ENCODE data around the gene PRR16. TPM values are rescaled to one million over a fixed set of nuclear protein-coding genes. Genes with fewer than 3 reads are reported as not detected.

PRR16 gene
- total RNA-seq, 2 experiments from 2014 or later: not detected

DNA sequence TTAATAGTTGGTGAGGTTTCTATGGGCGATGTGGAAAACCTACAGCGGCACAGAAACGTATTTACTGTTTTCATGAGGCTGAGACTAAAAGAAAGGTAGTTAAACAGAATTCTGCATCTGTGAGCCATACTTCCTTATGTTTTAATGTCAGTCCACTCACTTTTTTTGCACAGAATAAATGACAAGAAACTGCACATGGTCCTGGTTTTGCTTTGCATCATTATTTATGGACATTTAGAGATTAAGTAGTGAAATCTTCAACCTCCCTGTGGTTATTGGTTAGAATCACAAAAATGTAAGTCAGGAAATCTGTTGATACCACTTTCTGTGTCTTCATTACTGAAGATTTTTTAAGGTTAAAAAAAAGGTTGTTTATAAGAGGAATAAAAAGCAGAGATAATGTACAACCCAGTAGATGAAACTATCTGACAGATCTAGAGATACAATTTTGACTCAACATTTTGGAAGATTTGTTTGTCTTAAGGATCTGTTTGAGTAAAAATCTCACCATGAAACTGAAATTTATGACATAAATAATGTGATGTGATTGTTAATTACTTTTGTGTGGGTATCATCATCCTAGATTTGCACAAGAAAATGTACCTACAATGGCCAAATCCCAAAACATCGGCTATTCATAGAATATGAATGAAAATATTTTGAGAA lies 2.4 kb downstream of the PRR16 start:
- ChIA-PET CTCF (no interaction called here), POLR2A (no interaction called here)
- no peak overlapping the region for H3K4me3 Mint-ChIP-seq

DNA sequence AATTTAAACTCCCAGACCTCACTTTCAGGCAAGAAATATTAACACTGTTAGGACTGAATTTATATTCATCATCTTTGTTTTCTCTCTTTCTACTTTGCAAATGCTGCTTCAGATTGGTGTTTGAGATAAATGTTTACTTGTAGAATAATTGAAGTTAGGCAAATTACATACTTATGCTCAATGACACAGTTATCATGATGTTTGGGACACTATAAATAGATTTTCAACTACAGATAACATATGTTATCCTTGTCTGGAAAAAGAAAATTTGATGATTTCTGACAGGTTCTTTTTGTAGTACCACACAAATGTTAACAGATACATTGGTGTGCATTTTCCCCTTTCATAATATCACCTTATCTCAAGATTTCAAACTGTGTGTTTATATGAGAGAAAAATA lies 7.9 kb downstream of the PRR16 start:
- Mint-ChIP-seq H3K27ac (no peak overlapping the region), H3K36me3 (ENCODE audit: low read depth) (no peaks in the 10 kb centered on the region), H3K27me3 (peaks cover 3% of the 10 kb centered on the region), H3K4me3 (no peak overlapping the region), H3K9me3 (no peaks in the 10 kb centered on the region), H3K4me1 (ENCODE audit: low read depth) (no peaks in the 10 kb centered on the region)
- ChIA-PET POLR2A (interaction anchor here (0.8 kb wide), 1 partner anchor 234 kb away, joined by 3 read pairs; no protein-coding TSS in a partner anchor), CTCF (no interaction called here)
- ATAC-seq: no peak
- TF ChIP-seq, protein P1, sequence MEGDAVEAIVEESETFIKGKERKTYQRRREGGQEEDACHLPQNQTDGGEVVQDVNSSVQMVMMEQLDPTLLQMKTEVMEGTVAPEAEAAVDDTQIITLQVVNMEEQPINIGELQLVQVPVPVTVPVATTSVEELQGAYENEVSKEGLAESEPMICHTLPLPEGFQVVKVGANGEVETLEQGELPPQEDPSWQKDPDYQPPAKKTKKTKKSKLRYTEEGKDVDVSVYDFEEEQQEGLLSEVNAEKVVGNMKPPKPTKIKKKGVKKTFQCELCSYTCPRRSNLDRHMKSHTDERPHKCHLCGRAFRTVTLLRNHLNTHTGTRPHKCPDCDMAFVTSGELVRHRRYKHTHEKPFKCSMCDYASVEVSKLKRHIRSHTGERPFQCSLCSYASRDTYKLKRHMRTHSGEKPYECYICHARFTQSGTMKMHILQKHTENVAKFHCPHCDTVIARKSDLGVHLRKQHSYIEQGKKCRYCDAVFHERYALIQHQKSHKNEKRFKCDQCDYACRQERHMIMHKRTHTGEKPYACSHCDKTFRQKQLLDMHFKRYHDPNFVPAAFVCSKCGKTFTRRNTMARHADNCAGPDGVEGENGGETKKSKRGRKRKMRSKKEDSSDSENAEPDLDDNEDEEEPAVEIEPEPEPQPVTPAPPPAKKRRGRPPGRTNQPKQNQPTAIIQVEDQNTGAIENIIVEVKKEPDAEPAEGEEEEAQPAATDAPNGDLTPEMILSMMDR (IDR thresholded peaks at IDR 0.05): no peak
- DNase-seq: no peak
- intact Hi-C loops (cut with micrococcal nuclease): no loop called here

More for the DNA sequence above, 2.4 kb downstream of the PRR16 start:
- no peak for DNase-seq
- no peak overlapping the region for H3K27ac Mint-ChIP-seq
- H3K4me1 Mint-ChIP-seq (ENCODE audit: low read depth): peaks cover 5% of the 10 kb centered on the region
- peaks cover 37% of the 10 kb centered on the region for H3K27me3 Mint-ChIP-seq
- no peak for ATAC-seq
- intact Hi-C loops (cut with micrococcal nuclease): no loop called here
- no peaks in the 10 kb centered on the region for H3K9me3 Mint-ChIP-seq
- no peaks in the 10 kb centered on the region for H3K36me3 Mint-ChIP-seq (ENCODE audit: low read depth)
- TF ChIP-seq, protein P1 (IDR thresholded peaks at IDR 0.05): no peak

DNA sequence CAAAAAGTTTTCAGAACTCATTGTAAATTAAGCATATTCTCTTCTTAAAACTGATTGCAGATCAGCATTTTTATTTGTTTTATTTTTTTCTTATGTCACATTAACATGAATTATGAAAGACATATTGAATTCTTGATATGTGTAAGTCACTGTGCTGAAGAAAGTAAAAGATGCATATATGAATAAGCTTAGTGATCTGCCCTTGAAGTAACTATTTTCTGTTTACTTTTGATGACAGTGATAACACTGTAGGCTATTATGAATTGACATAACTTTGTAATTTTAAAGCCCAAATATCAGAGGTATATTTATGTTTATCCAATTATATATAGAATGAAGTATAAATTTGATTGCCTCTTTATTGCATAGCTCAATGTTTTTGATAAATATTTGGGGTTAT lies 8.8 kb downstream of the PRR16 start:
- TF ChIP-seq, protein P1 (IDR thresholded peaks at IDR 0.05): no peak
- intact Hi-C loops (cut with micrococcal nuclease): no loop called here
- ChIA-PET CTCF (no interaction called here), POLR2A (no interaction called here)
- H3K27ac Mint-ChIP-seq: no peak overlapping the region
- no peaks in the 10 kb centered on the region for H3K9me3 Mint-ChIP-seq
- peaks cover 1% of the 10 kb centered on the region for H3K27me3 Mint-ChIP-seq
- no peaks in the 10 kb centered on the region for H3K36me3 Mint-ChIP-seq (ENCODE audit: low read depth)
- no peak for ATAC-seq
- no peak overlapping the region for H3K4me3 Mint-ChIP-seq
- no peaks in the 10 kb centered on the region for H3K4me1 Mint-ChIP-seq (ENCODE audit: low read depth)
- no peak for DNase-seq

DNA sequence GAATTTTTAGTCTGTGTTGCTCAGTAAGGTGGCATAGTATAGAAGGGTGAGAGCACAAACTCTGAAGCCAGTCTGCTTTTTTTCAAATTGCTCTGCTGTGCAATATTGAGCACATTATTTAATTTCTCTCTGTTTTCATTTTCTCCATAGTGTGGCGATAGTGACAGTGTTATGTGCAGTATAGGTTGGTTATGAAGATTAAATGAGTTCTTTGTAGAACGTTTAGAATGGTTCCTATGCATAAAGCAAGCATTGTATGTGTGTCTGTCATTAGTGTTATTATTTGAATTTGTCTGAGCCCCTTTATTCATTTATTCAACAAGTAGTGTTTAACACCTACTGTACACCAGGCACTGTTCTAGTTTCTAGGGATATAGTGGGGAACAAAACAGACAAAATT lies 9.2 kb downstream of the PRR16 start:
- Mint-ChIP-seq H3K4me3 (no peak overlapping the region), H3K36me3 (ENCODE audit: low read depth) (no peaks in the 10 kb centered on the region), H3K27me3 (peaks cover 1% of the 10 kb centered on the region), H3K27ac (no peak overlapping the region), H3K4me1 (ENCODE audit: low read depth) (no peaks in the 10 kb centered on the region), H3K9me3 (no peaks in the 10 kb centered on the region)
- DNase-seq (no peak), ATAC-seq (no peak)
- ChIA-PET POLR2A (no interaction called here), CTCF (no interaction called here)
- TF ChIP-seq, protein P1 (IDR thresholded peaks at IDR 0.05): no peak
- intact Hi-C loops (cut with micrococcal nuclease): no loop called here

DNA sequence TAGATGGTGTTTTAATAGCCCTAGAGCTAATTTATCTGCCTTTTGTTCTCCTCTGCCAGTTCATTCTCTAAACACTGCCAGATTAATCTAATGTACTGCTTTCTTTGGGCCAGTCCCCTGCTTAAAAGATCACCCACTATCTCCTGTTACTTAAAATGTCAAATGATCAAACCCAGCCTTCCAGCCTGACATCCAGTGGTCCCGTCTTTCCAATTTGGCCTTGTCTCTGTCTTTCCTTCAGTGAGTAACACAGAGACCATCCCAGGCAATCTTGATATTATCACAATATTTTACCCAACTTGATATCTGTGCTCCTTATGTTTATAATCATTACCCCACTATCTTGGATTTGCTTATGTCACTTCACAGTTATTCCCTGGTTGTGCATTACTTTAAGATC lies 12.0 kb downstream of the PRR16 start:
- ChIA-PET POLR2A (no interaction called here), CTCF (no interaction called here)
- H3K36me3 Mint-ChIP-seq (ENCODE audit: low read depth): no peaks in the 10 kb centered on the region
- H3K27ac Mint-ChIP-seq: no peak overlapping the region
- ATAC-seq: no peak
- no peaks in the 10 kb centered on the region for H3K9me3 Mint-ChIP-seq
- TF ChIP-seq, protein P1 (IDR thresholded peaks at IDR 0.05): no peak
- H3K4me1 Mint-ChIP-seq (ENCODE audit: low read depth): no peaks in the 10 kb centered on the region
- no peaks in the 10 kb centered on the region for H3K27me3 Mint-ChIP-seq
- no peak overlapping the region for H3K4me3 Mint-ChIP-seq
- intact Hi-C loops (cut with micrococcal nuclease): no loop called here
- no peak for DNase-seq
